ENCODE data around the gene GRAPL.
"Not testable (repeated sequence)": the region's sequence is repeated elsewhere in the genome, so short reads cannot be mapped to it uniquely, and the experiment has no call there.

GRAPL gene

DNA sequence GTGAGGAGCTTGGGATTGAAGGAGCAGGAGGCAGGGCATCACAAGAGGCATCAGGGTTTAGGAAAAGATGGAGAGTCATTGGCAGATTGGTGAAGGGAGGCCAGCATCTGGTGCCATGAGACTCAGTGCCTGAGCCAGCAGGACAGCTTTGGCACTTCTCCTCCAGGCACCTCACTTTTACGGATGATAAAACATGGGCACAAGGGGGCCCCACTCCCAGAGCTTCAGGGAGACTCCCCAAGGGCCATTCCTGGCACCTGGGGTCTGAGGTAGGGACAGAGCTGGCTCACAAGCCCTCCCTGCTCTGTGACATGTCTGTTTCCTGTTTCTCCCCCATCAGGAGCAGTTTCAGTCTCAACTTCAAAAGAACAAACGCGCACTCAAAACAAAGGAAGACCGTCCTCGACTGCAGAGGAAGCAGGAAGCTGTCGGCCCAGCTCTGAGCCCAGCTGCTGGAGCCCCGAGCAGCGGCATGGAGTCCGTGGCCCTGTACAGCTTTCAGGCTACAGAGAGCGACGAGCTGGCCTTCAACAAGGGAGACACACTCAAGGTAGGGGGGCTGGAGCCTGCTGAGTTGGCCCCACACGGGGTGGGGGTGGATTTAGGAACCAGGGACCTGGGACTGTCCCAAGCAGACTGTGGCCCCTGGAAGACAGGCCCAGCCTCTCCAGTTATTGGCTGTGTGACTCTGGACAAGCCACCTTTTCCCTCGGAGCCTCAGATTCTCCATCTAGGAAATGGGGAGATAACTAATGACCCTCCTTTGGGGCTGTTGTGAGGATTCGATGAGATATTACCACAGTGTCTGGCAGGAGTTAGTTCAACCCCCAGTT is at the start of gene GRAPL:
Gene GRAPL (plus strand): TSS at position 442 of the 833 bp plus-strand sequence. CDS start 31 bp downstream, at position 473.
- TF ChIP-seq GATA3, GATA2 (IDR thresholded peaks at IDR 0.05; ENCODE audit: low read depth, low read length): not testable (repeated sequence)

All from SH-SY5Y (cell line).